GM21515 (cell line): ENCODE data around the gene DAND5.
"Not testable (repeated sequence)": the region's sequence is repeated elsewhere in the genome, so short reads cannot be mapped to it uniquely, and the experiment has no call there.

ENCODE experiments used
- ATAC-seq: cut with Tn5 transposase; IDR thresholded peaks from one replicate; pipeline ENCODE4 v1.9.1; 2021; ENCODE audit not compliant: unreplicated experiment

DAND5 gene

GRCh38 chr19:12945479-12946091 lies 23.8 kb upstream of the DAND5 start, which contains the start of gene RAD23A:
RAD23A (plus strand) TSS chr19:12945862; CDS start chr19:12945949, 87 bp downstream.
- peak; percentile 55 for ATAC-seq

DNA sequence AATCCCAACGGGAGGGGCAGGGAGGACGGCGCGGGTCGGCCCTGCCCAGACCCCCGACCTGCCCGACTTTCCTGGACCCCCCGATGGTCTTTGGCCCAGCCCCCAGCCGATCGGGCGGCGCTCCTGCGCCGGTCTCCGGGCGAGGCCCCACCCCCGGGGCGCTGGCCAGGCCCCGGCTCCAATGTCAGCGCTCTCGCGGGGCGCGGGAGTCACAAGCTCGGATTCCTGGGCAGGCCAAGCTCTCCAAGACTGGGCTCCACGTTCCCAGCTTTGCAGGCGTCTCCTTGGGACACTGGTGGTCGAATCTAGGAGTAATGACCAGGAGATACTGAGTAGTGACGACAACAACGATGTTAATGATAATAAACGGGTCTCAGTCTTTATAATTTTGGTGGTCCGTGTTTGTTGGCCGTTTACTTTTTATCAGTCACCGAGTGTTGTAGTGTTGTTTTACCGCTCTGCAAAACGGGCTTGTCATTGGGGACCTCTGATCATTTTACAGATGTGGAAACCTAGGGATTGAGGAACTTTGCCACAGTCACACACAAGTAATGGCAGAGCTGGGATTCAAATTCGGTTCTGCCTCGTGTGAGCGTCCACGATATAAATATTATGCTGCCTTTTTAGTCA lies 23.2 kb upstream of the DAND5 start:
- ATAC-seq, result peak; percentile 30

DNA sequence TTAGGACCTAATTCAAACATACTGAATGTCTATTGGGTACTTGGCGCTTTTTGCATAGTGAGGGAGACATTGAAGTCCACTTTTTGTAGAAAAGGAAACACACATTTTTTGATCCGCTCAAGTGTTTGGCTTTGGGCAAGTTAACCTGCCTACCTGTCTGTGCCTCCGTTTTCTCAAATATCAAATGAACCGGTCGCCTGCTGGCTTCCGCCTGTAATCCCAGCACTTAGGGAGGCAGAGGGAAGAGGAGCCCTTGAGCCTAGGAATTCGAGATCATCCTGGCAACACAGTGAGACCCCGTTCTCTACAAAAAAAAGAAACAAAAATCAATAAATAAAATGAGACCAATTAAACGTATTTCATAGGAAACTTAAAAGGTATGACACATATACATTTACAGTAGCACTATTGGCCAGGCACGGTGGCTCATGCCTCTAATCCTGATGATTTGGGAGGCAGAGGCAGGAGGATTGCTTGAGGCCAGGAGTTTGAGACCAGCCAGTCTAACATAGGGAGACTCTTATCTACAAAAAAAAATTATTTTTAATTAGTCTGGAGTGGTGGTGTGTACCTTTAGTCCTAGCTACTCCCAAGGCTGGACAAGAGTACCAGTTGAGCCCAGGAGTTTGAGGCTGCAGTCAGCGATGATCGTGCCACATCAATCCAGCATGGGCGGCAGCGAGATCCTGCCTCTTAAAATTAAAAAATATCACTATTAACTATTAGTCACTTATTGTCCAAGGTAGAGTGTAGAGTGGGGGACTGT lies 22.5 kb upstream of the DAND5 start:
- ATAC-seq, result no peak

DNA sequence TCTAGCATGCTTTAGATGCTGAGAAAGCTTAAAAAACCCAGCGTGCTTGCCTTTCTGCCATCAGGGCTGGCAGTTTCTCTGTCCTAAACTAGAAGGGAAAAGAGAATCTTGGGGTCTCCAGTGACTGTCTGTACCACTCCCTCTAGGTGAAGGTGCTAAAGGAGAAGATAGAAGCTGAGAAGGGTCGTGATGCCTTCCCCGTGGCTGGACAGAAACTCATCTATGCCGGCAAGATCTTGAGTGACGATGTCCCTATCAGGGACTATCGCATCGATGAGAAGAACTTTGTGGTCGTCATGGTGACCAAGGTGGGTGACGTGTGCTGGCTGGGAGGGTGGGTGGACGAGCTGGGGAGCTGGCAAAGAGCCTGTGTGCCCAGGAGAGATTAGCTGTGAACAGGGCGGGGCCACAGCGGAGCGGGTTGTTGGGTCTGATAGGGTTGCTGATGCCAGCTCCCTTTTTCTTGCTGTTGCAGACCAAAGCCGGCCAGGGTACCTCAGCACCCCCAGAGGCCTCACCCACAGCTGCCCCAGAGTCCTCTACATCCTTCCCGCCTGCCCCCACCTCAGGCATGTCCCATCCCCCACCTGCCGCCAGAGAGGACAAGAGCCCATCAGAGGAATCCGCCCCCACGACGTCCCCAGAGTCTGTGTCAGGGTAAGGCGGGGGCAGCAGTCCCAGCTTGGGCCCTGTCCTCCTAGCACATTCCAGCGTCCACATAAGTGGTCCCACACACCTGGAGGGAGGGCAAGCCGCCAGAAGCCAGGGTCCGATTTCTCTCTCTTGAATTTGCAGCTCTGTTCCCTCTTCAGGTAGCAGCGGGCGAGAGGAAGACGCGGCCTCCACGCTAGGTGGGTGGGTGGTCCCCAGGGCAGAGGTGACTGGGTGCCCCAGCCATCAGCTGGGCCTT lies 21.4 kb upstream of the DAND5 start:
- ATAC-seq, result no peak

GRCh38 chr19:12948612-12949362 lies 20.6 kb upstream of the DAND5 start:
- ATAC-seq, result no peak

DNA sequence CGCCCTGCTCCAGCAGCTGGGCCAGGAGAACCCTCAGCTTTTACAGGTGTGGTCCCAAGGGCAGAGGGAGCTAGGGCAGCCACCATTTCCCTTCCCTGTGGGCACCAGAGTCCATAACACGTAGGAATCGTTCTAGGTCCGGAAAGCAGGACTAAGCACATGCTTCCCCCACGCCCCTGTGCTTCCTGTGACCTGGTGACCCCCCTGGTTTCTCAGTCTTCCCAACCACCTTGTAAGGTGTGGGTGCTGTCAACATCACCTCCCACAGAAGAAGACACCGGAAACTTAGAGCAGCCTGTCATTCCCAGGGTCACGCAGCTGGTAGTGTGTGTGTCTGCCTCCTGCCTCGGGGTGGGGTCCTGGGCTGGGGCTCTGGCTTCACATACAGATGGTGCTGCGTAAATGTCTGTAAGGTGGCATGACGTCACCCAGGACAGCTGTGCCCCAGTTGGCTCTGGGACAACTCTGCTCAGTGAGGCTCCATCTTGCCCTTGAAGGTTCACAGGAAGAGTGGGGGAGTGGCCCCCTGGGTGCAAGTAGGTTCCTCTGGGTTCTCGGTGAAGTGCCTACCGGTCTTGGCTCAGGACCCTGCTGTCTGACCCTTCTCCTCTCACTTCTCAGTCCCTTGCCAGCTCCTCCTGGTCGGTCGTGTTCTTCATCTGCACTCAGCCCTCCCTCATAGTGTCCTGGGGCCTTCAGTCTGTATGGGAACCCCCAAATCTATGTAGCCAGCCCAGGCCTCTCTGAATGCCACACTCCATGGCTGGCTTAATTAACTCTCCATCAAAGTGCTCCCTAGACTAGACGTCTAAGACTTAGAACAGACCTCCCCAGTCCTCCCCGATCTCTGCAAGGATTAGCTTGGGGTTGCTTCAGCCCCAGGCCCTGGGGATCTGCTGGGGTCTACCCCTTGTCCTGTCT lies 19.8 kb upstream of the DAND5 start:
- ATAC-seq, result no peak

DNA sequence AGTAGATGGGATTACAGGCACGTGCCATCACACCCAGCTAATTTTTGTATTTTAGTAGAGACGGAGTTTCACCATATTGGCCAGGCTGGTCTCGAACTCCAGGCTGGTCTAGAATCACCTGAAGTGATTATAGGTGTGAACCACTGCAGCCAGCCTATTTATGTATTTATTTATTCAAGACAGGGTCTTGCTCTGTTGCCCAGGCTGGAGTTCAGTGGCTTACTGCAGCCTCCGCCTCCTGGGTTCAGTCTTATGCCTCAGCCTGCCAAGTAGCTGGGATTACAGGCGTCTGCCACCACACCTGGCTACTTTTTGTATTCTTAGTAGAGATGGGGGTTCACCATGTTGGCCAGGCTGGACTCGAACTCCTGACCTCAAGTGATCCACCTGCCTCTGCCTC lies 17.3 kb upstream of the DAND5 start:
- not testable (repeated sequence) for ATAC-seq

DNA sequence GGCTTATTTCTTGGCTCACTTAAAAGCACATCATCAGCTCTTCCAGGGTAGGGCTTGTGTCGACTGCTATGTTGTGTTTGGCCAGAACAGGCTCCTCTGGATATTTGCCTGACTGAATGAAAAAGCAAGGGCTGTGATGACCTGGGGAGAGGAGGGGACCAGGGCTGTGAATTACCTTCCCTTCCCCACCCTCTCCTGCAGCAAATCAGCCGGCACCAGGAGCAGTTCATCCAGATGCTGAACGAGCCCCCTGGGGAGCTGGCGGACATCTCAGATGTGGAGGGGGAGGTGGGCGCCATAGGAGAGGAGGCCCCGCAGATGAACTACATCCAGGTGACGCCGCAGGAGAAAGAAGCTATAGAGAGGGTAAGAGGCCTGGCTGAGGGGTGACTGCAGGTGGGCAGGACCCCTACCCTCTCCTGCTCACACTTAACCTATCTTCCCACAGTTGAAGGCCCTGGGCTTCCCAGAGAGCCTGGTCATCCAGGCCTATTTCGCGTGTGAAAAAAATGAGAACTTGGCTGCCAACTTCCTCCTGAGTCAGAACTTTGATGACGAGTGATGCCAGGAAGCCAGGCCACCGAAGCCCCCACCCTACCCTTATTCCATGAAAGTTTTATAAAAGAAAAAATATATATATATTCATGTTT lies 16.8 kb upstream of the DAND5 start:
- ATAC-seq, result no peak

DNA sequence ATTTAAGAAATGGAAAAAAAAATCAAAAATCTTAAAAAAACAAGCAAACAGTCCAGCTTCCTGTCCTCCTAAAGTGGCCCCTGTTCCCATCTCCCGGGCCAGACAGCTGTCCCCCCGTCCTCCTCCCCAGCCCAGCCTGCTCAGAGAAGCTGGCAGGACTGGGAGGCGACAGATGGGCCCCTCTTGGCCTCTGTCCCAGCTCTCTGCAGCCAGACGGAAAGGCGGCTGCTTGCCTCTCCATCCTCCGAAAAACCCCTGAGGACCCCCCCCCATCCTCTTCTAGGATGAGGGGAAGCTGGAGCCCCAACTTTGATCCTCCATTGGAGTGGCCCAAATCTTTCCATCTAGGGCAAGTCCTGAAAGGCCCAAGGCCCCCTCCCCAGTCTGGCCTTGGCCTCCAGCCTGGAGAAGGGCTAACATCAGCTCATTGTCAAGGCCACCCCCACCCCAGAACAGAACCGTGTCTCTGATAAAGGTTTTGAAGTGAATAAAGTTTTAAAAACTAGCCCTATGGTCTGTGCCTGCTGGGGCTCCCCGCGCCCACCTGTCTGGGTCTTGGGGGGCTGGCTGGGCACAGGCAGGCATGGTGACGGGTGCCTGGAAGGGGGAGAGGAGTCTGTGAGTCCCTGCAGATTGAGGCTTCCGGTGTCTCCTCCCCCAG lies 16.1 kb upstream of the DAND5 start:
- ATAC-seq, result no peak

DNA sequence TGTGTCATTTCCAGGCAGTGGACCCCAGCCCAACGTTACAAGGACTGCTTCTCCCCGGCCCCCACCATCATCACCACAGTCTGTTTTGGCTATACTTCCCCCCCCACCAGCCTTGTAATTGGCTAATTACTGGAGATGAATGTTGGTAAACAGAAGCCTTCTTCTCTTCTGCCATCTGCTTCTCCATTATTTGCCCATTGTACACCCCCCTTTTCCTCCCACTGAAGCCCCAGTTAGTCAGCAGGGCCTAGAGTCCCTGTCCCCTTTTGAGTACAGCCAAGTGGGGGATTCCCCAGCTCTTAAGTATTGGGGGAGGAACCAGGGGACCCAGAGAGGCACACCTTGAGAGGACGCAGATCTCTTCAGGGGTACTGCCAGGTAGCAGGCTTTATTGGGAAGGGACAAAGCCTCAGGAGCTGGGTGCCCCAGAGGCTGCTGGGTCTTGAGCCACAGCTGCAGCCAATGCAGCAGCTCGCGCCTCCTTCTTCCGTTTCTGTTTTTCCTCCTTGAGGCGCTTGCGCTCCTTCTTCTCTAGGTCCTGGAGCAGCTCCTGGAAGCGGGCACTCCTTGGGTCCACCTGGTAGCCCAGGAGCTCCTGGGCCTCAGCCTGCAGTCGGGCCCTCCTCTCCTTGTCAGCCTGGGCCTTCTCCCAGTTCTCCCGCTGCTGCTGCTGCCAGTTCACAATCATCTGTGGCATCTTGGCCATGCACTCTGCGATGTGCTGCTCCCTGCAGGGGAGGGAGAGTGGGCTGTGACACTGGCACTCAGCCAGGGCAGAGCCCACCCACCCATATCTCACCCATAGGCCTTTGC lies 15.4 kb upstream of the DAND5 start:
- no peak for ATAC-seq

GRCh38 chr19:12954612-12954962 lies 14.8 kb upstream of the DAND5 start:
- ATAC-seq, result no peak

- ATAC-seq, result not testable (repeated sequence)
Measured at GRCh38 chr19:12955575-12955974, 13.8 kb upstream of the DAND5 start.

GRCh38 chr19:12955996-12956395 lies 13.4 kb upstream of the DAND5 start:
- no peak for ATAC-seq

- peak; percentile 58 for ATAC-seq
Measured at GRCh38 chr19:12956446-12957388, 12.7 kb upstream of the DAND5 start, which contains the start of gene GADD45GIP1. GADD45GIP1 (minus strand) TSS chr19:12957223; CDS start chr19:12957212, 11 bp downstream.

GRCh38 chr19:12957389-12957952 lies 11.9 kb upstream of the DAND5 start:
- ATAC-seq, result not testable (repeated sequence)

- no peak for ATAC-seq
Measured at GRCh38 chr19:12959481-12959880, 9.9 kb upstream of the DAND5 start.
